GM12873 (cell line): ENCODE data around the gene PER2.

ENCODE experiments used
- CTCF ChIP-seq: IDR thresholded peaks from 2 replicates; pipeline ENCODE4 v1.5.1; 2012; ENCODE audit warnings: low read depth, mild to moderate bottlenecking, moderate library complexity, low read length, control low read depth; ENCODE audit not compliant: insufficient read depth; ENCODE audit errors: missing control alignments

Gene PER2

GRCh38 chr2:238247002-238247822 lies 41.2 kb downstream of the PER2 start:
- no peak for TF ChIP-seq CTCF

GRCh38 chr2:238244151-238244550 lies 44.3 kb downstream of the PER2 start:
- TF ChIP-seq CTCF, result no peak

GRCh38 chr2:238243496-238244076 lies 44.8 kb downstream of the PER2 start:
- TF ChIP-seq CTCF, result no peak

- no peak for TF ChIP-seq CTCF
These were observed 45.5 kb downstream of the PER2 start for GRCh38 chr2:238242731-238243495.

GRCh38 chr2:238241970-238242369 lies 46.4 kb downstream of the PER2 start:
- TF ChIP-seq CTCF, result no peak

GRCh38 chr2:238240757-238241711 lies 47.4 kb downstream of the PER2 start:
- no peak for TF ChIP-seq CTCF
